H1 (cell line): Measurements from ENCODE around the gene ZFAND6. TPM values are rescaled to one million over a fixed set of nuclear protein-coding genes. Genes with fewer than 3 reads are reported as not detected.

ENCODE experiments used
- ASH2L ChIP-seq: fragments of 200-600, 300-600 bp; sonication (generic); IDR thresholded peaks from one replicate; pipeline ENCODE4 v1.7.1; 2017; ENCODE audit warnings: low read length
- HDAC6 ChIP-seq: IDR thresholded peaks from one replicate; pipeline ENCODE4 v1.7.1; 2012; ENCODE audit warnings: low read depth, mild to moderate bottlenecking, inconsistent platforms, low read length, moderate library complexity
- JUND ChIP-seq: IDR thresholded peaks from 2 replicates; pipeline ENCODE4 v1.6.1; 2011; ENCODE audit warnings: mild to moderate bottlenecking, improper control_type of control experiment, low read length
- KDM4A ChIP-seq: IDR thresholded peaks from one replicate; pipeline ENCODE4 v1.7.1; 2012; ENCODE audit warnings: low read depth, mild to moderate bottlenecking, moderate library complexity, low read length, inconsistent platforms; ENCODE audit not compliant: severe bottlenecking
- polyA plus RNA-seq, 7 experiments: library from polyadenylated mRNA; depleted of rRNA in 3 of 7; stranded (reverse) in 5 of 7; unstranded in 2 of 7; fragments of >200 nt in 5 of 7; fragments of 200-250 nt in 2 of 7; gene quantifications; 1 replicate in 5 of 7; 2 replicates in 1 of 7; 4 replicates in 1 of 7; pipeline versions ENCODE4 v1.2.1 to v1.2.3, GENCODE V29; 2011 to 2013; ENCODE audit warnings: missing spikeins in 2 of 7, mixed read lengths in 2 of 7
- total RNA-seq: library from RNA; stranded (reverse); fragmentation: NEBNext Ultra II Directional; extraction: Animal tissue kit (Norgen Biotek cat#: 25700); gene quantifications from 2 replicates; pipeline ENCODE4 v1.2.1, GENCODE V29; 2021
- TF ChIP-seq, protein P1 (sequence below): fragments of 300-600 bp; sonication (generic); IDR thresholded peaks from 2 replicates; pipeline ENCODE4 v1.7.1; 2012; ENCODE audit warnings: low read length, moderate library complexity, mild to moderate bottlenecking, inconsistent platforms; ENCODE audit not compliant: insufficient replicate concordance
- TF ChIP-seq, protein P2 (sequence below): IDR thresholded peaks from 2 replicates; pipeline ENCODE4 v1.6.1; 2011; ENCODE audit warnings: low read depth, mild to moderate bottlenecking, low read length; ENCODE audit not compliant: insufficient read depth
- TF ChIP-seq, protein P3 (sequence below), 3 experiments: IDR thresholded peaks; 1 replicate in 2 of 3; 2 replicates in 1 of 3; pipeline versions ENCODE4 v1.5.1 to v1.6.1; 2011; ENCODE audit warnings: low read length in 3 of 3, mild to moderate bottlenecking in 3 of 3, inconsistent platforms in 2 of 3, low read depth in 1 of 3, moderate library complexity in 1 of 3; ENCODE audit not compliant: insufficient read depth in 1 of 3; ENCODE audit errors: control extremely low read depth in 1 of 3

ZFAND6 gene
- total and polyA plus RNA-seq, 2 of the 8 experiments (the other 6 are each of a cell fraction or from before 2014, with no cell fraction given): 136 to 237 TPM

DNA sequence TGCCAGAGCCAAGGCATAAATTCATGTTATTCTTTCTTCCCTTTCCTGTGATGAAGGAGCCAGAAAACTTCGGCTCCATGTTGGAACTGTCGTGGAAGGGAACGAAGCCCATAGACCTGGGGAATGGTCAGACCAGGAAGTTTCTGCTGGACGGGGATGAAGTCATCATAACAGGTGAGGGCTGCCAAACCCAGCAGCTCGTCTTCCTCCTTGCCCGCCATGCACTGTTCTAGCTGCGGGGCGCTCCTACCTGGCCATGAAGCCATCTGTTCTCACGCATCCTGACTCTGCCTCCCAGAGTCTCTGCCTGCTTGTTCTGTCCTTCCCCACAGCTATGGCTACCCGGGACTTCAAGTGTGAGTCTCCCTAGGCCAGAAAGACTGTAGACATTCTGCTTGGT lies 121.5 kb downstream of the ZFAND6 start (continued):
- TF ChIP-seq, protein P1, sequence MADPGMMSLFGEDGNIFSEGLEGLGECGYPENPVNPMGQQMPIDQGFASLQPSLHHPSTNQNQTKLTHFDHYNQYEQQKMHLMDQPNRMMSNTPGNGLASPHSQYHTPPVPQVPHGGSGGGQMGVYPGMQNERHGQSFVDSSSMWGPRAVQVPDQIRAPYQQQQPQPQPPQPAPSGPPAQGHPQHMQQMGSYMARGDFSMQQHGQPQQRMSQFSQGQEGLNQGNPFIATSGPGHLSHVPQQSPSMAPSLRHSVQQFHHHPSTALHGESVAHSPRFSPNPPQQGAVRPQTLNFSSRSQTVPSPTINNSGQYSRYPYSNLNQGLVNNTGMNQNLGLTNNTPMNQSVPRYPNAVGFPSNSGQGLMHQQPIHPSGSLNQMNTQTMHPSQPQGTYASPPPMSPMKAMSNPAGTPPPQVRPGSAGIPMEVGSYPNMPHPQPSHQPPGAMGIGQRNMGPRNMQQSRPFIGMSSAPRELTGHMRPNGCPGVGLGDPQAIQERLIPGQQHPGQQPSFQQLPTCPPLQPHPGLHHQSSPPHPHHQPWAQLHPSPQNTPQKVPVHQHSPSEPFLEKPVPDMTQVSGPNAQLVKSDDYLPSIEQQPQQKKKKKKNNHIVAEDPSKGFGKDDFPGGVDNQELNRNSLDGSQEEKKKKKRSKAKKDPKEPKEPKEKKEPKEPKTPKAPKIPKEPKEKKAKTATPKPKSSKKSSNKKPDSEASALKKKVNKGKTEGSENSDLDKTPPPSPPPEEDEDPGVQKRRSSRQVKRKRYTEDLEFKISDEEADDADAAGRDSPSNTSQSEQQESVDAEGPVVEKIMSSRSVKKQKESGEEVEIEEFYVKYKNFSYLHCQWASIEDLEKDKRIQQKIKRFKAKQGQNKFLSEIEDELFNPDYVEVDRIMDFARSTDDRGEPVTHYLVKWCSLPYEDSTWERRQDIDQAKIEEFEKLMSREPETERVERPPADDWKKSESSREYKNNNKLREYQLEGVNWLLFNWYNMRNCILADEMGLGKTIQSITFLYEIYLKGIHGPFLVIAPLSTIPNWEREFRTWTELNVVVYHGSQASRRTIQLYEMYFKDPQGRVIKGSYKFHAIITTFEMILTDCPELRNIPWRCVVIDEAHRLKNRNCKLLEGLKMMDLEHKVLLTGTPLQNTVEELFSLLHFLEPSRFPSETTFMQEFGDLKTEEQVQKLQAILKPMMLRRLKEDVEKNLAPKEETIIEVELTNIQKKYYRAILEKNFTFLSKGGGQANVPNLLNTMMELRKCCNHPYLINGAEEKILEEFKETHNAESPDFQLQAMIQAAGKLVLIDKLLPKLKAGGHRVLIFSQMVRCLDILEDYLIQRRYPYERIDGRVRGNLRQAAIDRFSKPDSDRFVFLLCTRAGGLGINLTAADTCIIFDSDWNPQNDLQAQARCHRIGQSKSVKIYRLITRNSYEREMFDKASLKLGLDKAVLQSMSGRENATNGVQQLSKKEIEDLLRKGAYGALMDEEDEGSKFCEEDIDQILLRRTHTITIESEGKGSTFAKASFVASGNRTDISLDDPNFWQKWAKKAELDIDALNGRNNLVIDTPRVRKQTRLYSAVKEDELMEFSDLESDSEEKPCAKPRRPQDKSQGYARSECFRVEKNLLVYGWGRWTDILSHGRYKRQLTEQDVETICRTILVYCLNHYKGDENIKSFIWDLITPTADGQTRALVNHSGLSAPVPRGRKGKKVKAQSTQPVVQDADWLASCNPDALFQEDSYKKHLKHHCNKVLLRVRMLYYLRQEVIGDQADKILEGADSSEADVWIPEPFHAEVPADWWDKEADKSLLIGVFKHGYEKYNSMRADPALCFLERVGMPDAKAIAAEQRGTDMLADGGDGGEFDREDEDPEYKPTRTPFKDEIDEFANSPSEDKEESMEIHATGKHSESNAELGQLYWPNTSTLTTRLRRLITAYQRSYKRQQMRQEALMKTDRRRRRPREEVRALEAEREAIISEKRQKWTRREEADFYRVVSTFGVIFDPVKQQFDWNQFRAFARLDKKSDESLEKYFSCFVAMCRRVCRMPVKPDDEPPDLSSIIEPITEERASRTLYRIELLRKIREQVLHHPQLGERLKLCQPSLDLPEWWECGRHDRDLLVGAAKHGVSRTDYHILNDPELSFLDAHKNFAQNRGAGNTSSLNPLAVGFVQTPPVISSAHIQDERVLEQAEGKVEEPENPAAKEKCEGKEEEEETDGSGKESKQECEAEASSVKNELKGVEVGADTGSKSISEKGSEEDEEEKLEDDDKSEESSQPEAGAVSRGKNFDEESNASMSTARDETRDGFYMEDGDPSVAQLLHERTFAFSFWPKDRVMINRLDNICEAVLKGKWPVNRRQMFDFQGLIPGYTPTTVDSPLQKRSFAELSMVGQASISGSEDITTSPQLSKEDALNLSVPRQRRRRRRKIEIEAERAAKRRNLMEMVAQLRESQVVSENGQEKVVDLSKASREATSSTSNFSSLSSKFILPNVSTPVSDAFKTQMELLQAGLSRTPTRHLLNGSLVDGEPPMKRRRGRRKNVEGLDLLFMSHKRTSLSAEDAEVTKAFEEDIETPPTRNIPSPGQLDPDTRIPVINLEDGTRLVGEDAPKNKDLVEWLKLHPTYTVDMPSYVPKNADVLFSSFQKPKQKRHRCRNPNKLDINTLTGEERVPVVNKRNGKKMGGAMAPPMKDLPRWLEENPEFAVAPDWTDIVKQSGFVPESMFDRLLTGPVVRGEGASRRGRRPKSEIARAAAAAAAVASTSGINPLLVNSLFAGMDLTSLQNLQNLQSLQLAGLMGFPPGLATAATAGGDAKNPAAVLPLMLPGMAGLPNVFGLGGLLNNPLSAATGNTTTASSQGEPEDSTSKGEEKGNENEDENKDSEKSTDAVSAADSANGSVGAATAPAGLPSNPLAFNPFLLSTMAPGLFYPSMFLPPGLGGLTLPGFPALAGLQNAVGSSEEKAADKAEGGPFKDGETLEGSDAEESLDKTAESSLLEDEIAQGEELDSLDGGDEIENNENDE: no peak
- TF ChIP-seq ASH2L: no peak
- no peak for TF ChIP-seq HDAC6
- TF ChIP-seq, protein P2, sequence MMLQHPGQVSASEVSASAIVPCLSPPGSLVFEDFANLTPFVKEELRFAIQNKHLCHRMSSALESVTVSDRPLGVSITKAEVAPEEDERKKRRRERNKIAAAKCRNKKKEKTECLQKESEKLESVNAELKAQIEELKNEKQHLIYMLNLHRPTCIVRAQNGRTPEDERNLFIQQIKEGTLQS: no peak
- no peak for TF ChIP-seq JUND
- TF ChIP-seq, protein P3, sequence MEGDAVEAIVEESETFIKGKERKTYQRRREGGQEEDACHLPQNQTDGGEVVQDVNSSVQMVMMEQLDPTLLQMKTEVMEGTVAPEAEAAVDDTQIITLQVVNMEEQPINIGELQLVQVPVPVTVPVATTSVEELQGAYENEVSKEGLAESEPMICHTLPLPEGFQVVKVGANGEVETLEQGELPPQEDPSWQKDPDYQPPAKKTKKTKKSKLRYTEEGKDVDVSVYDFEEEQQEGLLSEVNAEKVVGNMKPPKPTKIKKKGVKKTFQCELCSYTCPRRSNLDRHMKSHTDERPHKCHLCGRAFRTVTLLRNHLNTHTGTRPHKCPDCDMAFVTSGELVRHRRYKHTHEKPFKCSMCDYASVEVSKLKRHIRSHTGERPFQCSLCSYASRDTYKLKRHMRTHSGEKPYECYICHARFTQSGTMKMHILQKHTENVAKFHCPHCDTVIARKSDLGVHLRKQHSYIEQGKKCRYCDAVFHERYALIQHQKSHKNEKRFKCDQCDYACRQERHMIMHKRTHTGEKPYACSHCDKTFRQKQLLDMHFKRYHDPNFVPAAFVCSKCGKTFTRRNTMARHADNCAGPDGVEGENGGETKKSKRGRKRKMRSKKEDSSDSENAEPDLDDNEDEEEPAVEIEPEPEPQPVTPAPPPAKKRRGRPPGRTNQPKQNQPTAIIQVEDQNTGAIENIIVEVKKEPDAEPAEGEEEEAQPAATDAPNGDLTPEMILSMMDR (IDR thresholded peaks at IDR 0.05; ENCODE audit: control extremely low read depth in 1 of 3, insufficient read depth in 1 of 3, low read depth in 1 of 3, low read length in 3 of 3): no peak
- no peak for TF ChIP-seq KDM4A
